HG02759 (cell line): ENCODE results near the gene RSPO4.

Experiments
- ATAC-seq: cut with Tn5 transposase; IDR thresholded peaks from one replicate; pipeline ENCODE4 v1.9.1; 2021; ENCODE audit warnings: mild to moderate bottlenecking, moderate library complexity; ENCODE audit not compliant: unreplicated experiment

Gene RSPO4

DNA sequence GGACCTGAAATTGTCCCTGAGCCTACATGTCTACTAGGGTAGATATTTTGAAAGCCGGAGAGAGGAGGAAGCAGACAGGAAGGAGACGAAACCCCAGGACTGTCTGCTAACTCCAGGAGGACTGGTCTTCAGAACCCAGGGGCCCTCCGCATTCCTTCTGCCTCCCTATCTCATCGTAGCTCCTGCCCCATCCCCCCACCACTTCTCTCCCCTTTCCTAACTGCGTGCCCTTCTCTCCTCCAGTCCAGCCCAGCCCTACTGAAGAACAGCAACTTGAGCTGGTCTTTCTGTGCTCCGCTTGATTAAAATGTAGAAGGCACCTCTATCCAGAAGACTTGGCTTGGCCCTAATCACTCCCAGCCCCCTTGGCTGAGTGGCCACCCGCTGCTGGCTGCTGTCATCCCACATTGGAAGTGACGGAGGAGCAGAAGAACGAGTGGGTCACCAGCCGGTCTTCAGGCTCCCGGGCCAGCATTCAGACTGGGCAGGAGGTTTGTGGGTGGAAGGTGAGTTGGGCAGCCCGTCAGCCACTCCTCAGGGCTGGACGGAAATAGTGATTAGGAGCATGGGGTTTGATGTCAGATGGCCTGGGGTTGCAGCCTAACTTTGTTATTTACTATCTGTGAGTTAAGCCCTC lies 57.2 kb downstream of the RSPO4 start:
- ATAC-seq = no peak

DNA sequence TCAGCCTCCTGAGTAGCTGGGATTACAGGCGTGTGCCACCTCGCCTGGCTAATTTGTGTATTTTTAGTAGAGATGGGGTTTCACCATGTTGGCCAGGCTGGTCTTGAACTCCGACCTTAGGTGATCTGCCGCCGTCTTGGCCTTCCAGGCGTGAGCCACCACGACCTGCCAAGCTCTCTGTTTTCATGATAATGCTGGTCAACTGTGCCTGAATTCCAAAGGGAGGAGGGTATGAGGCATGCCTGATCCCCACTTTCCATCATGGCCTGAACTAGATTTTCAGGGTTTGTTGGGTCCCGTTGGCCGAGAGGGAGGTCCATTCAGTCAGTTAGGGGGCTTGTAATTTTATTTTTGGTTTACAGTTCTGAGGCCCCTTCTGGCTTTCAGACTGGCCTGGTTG lies 58.0 kb downstream of the RSPO4 start:
- no peak for ATAC-seq

DNA sequence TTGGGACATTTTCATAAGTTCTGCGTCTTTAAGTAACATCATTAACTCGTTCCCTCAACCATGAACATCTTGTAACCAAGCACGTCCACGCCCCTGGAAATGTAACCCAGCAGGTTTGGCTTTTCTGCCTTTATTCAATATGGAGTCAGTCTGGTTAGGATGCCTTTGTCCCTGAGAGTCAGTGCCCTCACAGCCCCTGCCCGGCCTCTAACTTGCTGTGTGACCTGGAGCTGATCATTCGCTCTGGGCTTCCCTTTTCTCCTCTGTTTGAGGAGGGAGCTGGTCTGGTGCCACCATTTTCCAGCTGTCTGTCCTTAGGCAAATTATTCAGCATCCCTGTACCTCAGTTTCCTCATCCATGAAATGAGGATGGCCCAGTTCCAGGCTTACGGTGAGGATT lies 59.5 kb downstream of the RSPO4 start:
- ATAC-seq = no peak

DNA sequence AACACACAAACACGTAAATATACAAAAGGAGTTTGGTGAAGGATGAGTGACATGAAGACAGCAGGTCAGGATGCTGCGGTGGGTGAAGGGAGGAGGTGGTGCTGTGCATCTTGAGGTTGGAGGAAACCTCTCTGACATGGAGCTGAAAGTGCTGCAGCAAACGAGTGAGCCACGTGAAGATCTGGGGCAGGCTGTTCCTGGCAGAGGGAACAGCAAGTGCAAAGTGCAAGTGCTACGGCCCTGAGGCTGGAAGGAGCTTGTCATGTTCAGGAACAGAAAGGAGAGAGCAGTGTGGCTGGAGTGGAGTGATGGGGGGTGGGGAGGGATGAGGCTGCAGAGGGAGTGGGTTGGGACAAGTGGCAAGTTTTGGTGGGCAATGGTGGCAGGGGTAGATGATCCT lies 61.2 kb downstream of the RSPO4 start:
- no peak for ATAC-seq

DNA sequence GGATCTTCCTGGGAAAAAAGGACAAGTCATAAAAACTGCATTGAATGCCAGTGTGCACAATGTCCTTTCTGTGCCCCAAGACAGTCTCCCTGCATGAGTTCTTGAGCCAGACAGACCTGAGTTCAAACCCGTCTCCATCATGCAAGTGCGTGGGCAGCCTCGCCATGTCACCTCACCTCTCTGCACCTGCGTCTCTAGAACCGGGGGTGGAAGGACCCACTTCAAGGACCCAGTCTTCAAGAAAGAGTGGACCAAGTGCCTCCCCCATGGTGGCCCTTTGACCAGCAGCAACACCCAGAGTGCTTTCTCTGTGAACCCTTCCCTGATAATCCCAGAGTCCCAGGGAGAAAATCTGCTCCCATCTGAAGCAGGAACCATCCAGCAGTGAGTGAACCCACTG lies 62.5 kb downstream of the RSPO4 start:
- ATAC-seq = no peak

DNA sequence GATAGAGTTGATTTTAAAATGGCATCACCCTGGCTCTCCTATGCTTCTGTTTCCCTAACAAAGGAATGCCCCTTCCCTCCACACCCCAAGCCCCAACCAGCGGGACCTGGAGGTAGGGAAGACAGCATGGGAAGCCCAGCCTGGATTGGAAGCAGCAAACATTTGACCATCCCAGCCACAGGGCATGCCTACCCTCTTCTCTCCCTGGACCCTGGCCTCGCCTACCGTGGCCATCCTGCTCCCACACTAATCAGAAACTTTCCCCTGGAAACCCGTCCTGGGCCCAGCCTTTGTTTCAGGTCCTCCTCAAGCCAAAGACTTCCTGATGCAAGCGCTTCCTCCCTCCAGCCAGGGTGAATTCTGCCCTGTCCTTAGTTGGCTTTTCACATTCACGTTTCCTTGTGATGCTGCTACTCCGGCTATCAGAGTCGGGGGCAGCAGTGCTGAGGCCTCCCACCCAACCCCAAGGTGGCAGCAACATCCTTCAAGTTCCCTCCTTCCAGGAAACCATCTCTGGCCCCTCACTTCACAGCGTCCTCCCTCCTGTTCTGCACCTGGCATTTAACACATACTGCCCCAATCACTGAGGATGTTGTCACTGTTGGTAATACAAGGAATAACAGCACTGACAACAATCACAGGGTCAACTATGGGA lies 67.8 kb downstream of the RSPO4 start:
- ATAC-seq = no peak

DNA sequence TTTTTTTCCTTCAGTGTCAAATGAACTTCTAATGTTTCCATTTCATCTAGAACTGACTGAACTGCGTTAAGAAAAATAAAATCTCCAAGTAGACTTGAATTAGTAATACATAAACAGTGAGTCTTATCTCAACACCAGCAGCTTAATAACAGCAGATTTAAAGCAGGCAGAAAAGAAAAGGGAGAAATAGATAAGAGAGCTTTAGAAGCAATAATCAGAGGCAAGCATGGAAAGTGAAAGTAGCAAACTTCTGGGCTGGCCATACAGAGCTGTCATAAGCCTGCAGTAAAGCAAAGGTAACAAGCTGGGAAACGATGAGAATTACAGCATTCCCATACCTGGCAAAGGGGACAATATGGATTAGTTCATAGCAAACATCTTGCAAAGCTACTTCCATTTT lies 69.1 kb downstream of the RSPO4 start:
- ATAC-seq = no peak

DNA sequence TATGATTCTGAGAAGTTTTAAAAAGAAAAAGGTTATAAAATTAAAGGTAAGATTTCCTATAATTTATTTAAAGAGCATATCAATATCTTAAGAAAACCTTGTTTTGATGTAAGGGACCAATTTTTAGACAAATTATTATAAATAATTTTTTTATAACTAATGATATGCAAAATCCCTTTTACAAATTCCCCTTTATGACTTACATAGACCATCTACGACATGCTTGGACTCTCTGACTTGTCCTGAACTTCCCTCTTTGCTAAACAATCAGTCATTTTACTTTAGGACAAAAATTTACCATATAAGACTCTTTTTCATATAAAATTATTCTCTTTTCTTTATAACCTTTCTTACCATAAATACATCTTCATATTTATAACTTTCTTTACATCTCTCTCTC lies 70.7 kb downstream of the RSPO4 start:
- ATAC-seq = no peak

DNA sequence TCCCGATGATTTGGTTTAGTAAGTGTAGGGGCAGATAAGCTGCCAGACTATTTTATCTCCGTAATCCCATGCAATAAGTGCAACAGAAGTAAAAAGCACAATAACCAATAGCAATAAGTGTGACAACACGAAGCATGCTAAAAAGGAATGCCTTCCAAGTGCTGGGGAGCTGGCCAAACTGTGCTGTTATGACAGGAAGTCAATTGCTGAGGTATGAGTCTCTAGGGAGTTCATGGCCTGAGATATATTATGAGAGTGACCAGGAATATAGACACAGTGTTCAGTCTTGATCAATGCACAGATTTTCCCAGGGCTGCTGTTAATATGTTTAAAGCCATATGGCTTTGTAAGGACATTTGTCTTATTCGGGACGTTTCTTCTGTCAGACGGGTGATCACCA lies 75.4 kb downstream of the RSPO4 start:
- no peak for ATAC-seq

DNA sequence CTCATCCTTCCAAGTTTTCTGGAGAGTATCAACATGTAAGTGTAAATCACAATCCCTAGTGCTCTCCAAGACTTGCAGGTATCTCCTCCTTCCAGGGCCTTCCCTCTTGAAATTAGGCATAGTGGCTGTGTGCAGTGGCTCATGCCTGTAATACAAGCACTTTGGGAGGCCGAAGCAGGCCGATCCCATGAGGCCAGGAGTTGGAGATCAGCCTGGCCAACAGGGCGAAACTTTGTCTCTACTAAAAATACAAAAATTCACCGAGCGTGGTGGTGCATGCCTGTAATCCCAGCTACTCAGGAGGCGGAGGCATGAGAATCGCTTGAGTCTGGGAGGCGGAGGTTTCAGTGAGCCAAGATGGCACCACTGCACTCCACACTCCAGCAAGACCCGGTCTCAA lies 76.6 kb downstream of the RSPO4 start:
- no peak for ATAC-seq

DNA sequence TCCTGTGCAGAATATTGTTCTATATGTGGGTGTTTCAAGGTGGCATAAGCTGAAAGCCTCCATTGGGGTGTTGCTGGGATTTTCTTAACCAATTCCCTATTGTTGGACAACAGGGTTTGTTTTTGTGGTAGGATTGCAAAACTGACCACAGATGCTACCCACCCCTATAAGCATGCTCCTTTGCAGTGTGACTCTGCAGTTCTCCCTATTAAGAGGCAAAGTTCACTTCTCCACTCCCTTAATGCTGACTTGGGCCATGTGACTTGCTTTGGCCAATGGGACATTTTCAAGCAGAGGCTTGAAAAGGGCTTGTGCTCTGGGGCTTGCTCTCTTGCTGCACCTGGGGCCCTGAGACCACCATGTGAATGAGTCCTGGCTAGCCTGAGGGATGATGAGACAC lies 77.5 kb downstream of the RSPO4 start:
- ATAC-seq = no peak

DNA sequence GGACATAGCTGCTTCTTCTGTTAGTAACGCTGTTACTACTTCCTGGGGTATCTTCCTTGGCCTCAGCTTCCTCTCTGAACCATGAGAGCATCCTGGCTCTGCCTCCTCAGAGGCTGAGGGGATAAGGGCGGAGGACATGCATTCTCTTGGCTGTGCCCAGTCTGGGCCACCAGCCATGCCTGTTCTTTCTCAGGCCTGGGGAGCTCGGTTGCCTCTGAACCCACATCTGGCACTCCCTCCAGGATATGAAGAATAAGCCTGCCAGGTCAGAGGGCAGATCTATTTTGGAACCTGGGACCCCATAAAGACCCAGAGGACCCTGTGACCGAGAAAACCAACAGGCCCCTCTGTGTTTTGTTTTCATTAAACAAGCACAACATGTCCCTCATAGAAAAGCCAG lies 79.3 kb downstream of the RSPO4 start:
- ATAC-seq = no peak

DNA sequence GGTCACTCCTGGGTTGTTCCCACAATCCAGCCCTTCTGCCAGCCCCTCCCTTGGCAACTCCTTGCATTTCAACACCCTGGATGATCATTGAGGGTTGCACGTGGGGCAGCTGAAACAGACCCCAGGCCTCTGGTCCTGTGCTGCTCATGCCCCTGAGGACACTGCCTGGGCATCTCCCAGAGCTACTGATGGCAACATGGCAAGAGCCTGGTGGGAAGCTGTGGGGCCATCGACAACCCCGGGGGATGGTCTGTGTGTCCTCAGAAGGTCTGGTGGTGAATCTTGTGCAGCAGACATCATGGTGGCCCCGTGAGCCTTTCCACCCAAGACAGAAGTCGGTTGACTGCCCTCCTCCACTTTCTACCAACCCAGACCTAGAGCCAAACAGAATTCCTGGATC lies 81.0 kb downstream of the RSPO4 start:
- ATAC-seq = no peak

DNA sequence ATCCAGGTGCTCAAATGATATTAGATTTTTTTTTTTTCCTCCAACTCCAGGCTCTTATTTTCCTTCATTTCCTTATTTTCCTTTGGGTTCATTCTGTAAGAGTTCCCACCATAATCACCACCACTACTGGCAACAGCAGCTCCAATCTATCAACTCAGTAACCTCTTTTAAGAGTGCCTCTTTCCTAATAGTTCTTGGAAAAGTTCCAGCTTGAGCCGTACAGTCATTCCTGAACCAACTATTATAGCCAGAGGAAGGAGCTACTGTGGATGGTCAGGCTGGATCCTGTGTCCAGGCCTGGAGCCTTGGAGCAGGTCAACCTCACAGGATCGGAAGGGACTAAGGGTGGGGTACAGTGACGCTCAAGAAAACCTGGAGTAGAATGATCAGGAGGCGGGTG lies 81.8 kb downstream of the RSPO4 start:
- no peak for ATAC-seq

DNA sequence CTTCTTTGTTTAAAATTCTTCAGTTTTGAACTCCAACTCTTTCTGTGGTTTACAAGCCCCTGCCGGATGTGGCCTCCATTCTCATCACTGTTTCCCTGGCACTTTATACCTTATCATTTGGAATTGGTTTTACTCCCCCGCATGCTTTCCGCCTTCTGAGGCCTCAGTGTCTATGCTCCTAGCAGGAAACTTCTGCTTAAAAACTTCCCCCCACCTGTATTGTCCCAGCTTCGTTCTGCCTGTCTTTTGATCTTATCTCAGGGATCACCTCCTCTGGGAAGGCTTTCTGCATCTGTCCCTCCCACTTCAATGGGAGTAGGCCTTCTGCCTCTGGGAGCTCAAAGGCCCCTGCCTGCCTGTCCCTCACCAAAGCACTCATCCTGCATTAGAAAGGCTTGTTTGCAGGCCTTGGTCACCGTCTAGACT lies 82.6 kb downstream of the RSPO4 start:
- ATAC-seq = no peak

DNA sequence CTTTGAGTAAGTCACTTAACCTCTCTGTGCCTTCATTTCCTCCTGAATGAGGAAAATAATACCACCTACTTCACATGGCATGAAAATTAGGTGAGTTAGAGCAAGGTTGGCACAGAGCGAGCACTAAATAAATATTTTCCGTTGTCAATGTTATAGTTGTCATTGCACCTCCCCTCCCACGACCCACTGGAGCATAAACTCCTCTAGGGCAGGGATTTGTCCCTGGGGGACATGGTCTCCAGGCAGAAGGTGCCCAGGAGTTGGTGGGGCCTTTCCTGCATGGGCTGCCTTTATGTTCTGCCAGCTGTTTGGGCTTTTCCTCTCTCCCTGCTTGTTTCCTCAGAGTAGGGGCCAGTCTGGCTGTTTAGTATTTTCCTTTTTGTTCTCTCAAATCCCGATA lies 84.7 kb downstream of the RSPO4 start:
- no peak for ATAC-seq

DNA sequence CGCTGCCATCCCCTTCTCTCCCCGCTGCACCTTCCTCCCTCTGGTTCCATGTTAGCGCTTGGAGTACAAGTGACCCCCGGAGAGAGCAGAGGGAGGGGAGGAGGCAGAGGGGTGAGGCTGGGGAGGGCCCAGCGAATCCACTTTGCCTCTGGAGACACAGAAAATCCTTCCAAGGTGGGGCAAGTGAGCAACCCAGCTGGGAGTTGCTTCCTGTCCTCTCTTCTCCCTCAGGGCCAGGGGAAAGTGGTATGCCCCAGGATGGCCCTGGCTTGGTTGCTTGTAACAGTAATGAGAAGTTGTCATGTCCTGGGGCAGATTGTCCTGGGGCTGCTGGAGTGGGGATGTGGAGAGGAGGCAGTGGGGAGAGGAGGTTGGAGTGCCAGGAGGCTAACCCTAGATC lies 85.3 kb downstream of the RSPO4 start:
- ATAC-seq = no peak

DNA sequence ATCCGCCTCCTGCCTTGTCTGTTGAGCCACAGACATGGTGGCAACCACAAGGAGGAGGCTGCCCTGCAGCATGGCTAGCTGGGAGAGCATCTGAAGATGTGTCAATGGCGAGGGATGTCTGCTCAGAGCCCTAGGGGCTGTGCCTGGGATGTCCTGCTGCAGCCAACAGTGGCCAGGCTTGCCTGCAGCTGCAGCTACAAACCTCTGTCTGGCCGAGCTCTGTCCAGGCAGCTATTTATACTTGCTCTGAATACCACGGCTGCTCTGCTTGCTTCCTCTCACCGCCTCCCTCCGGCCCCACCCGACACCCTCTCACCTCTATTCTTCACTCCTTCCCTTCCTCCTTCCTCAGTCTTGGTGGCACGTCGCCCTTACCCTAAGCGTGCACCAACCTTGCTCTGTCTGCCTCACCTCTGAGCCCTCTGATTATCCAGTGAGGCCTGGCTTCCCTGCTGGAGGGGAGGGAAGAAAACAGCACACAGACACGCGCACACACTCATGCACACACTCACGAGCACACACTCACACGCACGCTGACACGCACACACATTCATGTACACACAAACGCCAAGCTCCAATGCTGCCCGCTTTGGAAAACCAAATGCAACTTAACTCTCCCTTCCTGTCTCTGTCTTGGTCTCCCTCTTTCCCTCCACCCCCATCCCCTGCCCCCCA lies 85.8 kb downstream of the RSPO4 start, which contains the start of gene ANGPT4:
Gene ANGPT4 (minus strand): TSS at position 210 of the 675 bp plus-strand sequence. CDS start 120 bp downstream, at position 90.
- ATAC-seq = no peak

DNA sequence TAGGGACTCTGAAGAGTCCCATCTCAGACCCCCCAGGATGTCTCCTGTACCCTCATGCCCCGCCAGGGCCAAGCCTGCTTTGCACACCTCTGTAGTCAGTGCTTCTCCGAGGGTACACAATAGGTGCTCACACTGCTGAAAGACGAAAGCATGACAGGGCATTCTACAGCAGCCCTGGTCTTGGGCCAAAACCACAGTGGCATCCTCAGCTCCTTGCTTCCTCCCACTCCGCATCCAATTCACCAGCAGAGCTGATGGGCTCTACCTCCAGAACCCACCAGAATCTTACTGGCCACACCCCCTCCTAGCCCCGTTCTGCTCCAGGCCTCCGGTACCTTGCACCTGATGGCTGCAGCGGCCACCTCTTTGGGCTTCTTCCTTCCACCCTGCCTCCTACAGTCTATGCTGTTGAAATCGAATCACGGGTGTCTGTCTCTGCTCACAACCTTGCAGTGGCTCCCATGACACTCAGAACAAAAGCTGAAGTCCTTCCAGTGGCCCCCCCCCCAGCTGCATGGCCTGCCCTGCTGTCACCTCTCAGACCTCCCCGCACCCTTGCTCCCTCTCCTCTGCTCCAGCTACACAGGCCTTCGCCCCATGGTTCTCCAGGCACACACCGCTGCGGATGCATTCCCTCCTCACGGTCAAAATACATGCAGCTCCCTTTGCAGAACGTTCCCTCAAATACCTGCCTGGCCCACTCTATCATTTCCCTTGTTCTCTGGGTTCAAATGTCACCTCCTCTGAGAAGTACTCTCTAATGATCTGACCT lies 87.2 kb downstream of the RSPO4 start:
- ATAC-seq = no peak

DNA sequence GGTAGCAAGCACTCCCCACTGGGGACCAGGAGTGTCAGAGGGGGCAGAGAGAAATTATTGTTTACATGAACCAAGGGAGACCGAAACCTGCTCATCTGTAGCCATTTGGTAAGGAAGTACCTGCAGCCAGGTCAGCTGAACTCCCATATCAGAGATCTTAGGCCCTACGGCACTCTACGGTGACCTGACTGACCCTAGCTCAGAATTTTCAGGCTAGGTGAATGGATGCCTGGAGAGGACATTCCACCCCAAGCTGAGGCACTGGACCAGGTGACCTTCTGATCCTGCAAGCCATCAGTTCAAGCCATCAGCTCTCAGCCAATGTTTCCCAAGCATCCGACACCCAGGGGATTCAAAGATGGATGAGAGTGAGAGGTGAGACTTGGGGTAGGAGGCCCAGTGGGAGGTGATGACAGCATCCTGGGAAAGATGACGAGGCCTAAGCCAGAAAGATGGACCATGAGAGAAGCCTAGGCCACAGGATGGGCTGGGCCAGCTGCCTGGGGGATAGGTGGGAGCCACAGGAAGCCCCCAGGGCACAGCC lies 88.7 kb downstream of the RSPO4 start:
- ATAC-seq = no peak

DNA sequence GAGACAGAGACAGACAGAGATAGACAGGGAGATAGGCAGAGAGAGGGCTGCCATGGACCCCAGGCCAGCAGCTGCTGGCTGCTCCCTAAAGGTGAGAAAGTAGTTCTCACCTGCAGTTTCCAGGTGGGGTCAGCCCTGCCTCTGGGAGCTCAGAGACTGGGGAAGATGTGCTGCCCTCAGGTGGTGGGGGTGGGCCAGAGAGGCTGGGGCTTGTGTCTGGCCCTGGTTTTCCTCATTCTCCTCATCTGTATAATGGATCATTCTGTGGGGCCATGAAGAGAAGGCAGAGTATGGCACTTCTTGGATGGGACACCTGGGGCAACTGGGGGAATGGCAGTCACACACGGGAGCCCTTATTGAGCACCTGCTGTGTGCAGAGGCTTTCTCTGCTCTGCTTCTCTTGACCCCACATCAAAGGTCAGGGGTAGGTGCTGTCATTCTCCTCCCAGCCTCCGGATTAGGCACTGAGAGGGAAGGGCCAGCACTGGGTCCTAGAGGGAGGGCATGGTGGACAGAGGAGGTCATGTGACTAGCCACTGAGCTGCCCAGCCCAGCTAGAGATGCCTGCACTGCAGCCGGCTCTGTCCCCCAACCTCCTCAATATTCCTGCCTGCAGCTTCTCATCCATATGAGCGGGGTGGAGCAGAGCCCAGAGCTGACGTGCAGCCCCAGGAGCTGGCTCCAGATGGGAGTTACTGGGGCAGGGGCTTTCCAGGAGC lies 90.1 kb downstream of the RSPO4 start:
- no peak for ATAC-seq
